T-helper 22 cell (primary cell): ENCODE data around the gene TRIM29.

Experiments
- DNase-seq: peaks from one replicate; pipeline ENCODE4 v3.0.0-alpha.2; 2020; ENCODE audit warnings: low read depth

The TRIM29 gene

GRCh38 chr11:120061761-120062560 lies 76.0 kb downstream of the TRIM29 start:
- no peak for DNase-seq
